GM12801 (cell line): Measurements from ENCODE around the gene MARCHF9.

ENCODE experiments used
- CTCF ChIP-seq: IDR thresholded peaks from one replicate; pipeline ENCODE4 v1.5.1; 2011; ENCODE audit warnings: control low read depth; ENCODE audit not compliant: insufficient read length; ENCODE audit errors: extremely low read depth

The MARCHF9 gene

DNA sequence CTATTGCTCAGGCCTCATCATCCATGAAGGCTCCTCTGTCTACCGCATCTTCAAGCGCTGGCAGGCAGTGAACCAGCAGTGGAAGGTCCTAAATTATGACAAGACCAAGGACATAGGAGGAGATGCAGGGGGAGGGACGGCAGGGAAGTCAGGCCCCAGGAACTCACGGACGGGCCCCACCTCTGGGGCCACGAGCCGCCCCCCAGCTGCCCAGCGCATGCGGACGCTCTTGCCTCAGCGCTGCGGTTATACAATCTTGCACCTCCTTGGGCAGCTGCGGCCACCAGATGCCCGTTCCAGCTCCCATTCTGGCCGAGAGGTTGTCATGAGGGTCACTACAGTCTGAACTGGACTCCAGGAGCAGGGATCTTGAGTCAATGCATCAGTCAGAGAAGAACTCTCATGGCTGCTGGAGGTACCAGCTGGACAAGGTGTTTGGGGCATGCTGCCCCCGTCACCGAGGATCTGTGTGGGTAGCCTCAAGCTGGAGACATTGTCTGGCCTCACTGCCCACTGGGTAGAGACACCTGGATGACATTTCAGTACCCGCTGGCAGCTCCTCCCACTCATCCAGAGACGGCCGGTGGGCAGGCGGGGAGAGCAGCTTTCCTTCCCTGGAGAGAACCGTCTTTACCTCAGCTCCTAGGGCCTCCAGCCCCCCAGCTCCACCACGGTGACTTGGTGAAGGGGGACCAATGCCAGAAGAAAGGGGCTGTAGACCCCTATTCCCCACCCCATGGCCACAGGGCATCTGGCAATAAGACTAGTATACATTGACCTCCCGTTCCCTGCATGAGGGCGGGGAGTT lies 3.9 kb downstream of the MARCHF9 start:
- TF ChIP-seq CTCF = no peak

DNA sequence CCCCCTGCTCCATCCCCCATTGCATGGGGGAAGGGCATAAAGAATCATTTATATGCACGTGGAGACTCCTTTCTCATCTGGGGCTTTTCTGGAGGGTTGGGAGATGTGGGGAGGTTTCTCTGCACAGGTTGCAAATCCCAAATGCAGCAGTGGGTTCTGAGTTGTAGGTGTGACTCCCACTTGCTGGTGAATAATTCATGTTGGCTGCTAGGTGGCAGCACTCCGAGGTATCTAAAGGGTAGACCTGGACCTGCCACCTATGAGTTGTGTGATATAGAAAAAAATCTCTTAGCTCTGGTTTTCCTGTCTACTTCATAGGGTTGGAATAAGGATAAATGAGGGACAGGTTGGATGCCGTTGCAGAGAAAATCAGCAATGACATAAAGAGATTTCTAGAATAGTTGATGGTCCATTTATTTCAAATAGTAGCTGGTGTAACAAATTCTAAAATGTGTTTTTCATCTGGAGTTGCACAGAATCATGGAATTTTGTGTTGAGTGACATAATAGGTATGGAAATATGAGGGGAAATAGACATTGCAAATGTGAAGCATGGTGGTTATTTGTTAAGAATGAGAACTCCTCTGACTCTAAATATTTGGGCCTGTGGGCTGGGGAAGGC lies 4.6 kb downstream of the MARCHF9 start:
- TF ChIP-seq CTCF = no peak

GRCh38 chr12:57760347-57760982 lies 5.6 kb downstream of the MARCHF9 start:
- no peak for TF ChIP-seq CTCF

GRCh38 chr12:57761391-57761998 lies 6.6 kb downstream of the MARCHF9 start:
- no peak for TF ChIP-seq CTCF

GRCh38 chr12:57762463-57762862 lies 7.6 kb downstream of the MARCHF9 start:
- TF ChIP-seq CTCF = no peak

DNA sequence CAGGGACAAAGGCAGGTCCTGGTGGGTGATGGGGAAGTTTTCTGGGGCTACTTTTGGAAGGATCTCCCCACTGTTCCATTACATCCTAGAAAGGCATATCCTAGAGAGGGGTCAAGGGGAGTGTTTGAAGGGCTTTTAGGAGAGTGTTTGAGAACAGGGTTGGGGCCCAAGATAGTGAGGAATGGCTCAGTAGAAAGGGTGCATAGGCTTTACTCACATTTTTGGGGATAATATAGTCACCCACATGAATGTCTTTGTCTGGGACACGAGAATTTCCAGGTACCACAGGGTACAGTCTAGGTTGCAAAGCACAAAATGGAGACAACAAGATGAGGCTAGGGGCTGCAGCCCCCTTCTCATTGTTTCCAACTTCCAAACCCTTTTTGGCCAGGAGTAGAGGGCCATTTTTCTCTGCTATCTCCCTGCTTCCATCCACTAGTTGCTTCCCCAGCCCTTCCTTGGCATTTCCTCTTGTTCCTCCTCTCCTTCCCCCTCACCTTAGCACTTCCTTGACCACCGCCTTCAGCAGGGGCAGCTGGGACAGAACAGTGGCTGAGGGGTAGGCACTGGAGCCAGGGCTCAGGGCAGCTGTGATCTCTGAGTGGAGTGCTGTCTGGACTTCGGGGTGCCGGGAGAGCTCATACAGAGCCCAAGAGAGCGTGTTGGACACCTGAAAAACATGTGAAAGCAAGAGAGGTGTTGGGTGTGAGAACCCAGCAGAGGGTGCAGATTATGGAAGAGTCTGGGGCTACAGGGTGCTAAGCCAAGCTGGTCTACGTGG lies 9.2 kb downstream of the MARCHF9 start:
- no peak for TF ChIP-seq CTCF

GRCh38 chr12:57764662-57765002 lies 9.7 kb downstream of the MARCHF9 start:
- no peak for TF ChIP-seq CTCF
